ENCODE data around the gene PACSIN3.
A peak's percentile ranks its signal among the peaks of the same experiment; 100 is the strongest.

Gene PACSIN3

DNA sequence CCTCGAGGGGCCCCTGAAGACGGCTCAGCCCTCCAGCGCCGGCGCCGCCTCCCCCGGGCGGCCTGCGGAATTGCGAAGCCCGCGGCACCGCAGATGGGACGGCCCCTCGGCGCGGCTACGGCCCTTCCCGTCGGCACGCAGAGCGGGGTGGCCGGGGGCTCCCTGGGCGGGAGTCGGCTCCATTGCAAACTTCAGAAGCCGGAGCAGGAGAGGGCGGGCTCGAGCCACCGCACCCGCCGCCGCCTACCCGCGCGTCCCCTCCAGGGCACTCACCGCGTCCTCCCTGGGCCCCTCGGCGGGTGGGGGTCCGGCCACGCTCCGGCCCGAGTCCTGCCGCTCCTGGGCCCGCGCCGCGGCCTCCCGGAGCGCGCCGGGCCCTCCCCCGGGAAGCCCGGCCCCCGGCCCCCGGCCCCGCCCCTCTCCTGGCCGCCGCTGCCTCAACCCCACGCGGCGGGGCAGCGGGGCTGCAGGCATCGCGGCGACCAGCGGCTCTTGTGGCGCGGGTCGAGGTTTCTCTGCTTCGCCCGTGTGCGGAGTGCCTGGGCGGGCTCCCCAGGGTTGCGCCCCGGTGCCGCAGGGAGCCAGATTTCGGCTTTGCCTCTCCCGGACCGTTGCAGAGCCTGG, at the start of gene PACSIN3:
TSS of gene PACSIN3 (minus strand) at position 359 of the 624 bp plus-strand sequence. CDS start 3,707 bp downstream, outside the sequence.
- peak within 1 kb of the TSS; percentile 96 for H3K4me3 ChIP-seq (ENCODE audit: low read depth, low read length)
- H3K4me1 ChIP-seq (ENCODE audit: control insufficient read depth, insufficient read depth, low read length): peaks cover 18% of the 10 kb centered on the region
- H3K9ac ChIP-seq (ENCODE audit: low read depth, low read length): peak within 1 kb of the TSS; percentile 93
- no peaks in the 10 kb centered on the region for H3K9me3 ChIP-seq (ENCODE audit: control insufficient read depth, insufficient read depth, low read length)
- H3K36me3 ChIP-seq (ENCODE audit: control insufficient read depth, insufficient read depth, low read length): peaks cover 20% of the 10 kb centered on the region
- peak within 1 kb of the TSS; percentile 96 for H3K27ac ChIP-seq (ENCODE audit: low read depth, low read length)
- H3K27me3 ChIP-seq (ENCODE audit: control insufficient read depth, insufficient read depth, low read length): peaks cover 10% of the 10 kb centered on the region; the same call in 1 of the 2 replicates

- no peak overlapping the region for H3K4me3 ChIP-seq (ENCODE audit: low read depth, low read length)
- no peak overlapping the region for H3K27ac ChIP-seq (ENCODE audit: low read depth, low read length)
- no peaks in the 10 kb centered on the region for H3K9me3 ChIP-seq (ENCODE audit: control insufficient read depth, insufficient read depth, low read length)
- H3K27me3 ChIP-seq (ENCODE audit: control insufficient read depth, insufficient read depth, low read length): no peaks in the 10 kb centered on the region
- no peak overlapping the region for H3K9ac ChIP-seq (ENCODE audit: low read depth, low read length)
- H3K36me3 ChIP-seq (ENCODE audit: control insufficient read depth, insufficient read depth, low read length): peaks cover 61% of the 10 kb centered on the region
- no peaks in the 10 kb centered on the region for H3K4me1 ChIP-seq (ENCODE audit: control insufficient read depth, insufficient read depth, low read length)
Observed at GRCh38 chr11:47235163-47235562, 48.9 kb upstream of the PACSIN3 start.

GRCh38 chr11:47234669-47235100, 48.5 kb upstream of the PACSIN3 start:
- Histone ChIP-seq H3K27me3 (ENCODE audit: control insufficient read depth, insufficient read depth, low read length) (no peaks in the 10 kb centered on the region), H3K9ac (ENCODE audit: low read depth, low read length) (no peak overlapping the region), H3K9me3 (ENCODE audit: control insufficient read depth, insufficient read depth, low read length) (no peaks in the 10 kb centered on the region), H3K36me3 (ENCODE audit: control insufficient read depth, insufficient read depth, low read length) (peaks cover 60% of the 10 kb centered on the region), H3K4me1 (ENCODE audit: control insufficient read depth, insufficient read depth, low read length) (no peaks in the 10 kb centered on the region), H3K4me3 (ENCODE audit: low read depth, low read length) (no peak overlapping the region), H3K27ac (ENCODE audit: low read depth, low read length) (no peak overlapping the region)

GRCh38 chr11:47233989-47234668, 47.9 kb upstream of the PACSIN3 start:
- Histone ChIP-seq H3K4me1 (ENCODE audit: control insufficient read depth, insufficient read depth, low read length) (no peaks in the 10 kb centered on the region), H3K9ac (ENCODE audit: low read depth, low read length) (no peak overlapping the region), H3K36me3 (ENCODE audit: control insufficient read depth, insufficient read depth, low read length) (peaks cover 60% of the 10 kb centered on the region), H3K27me3 (ENCODE audit: control insufficient read depth, insufficient read depth, low read length) (no peaks in the 10 kb centered on the region), H3K4me3 (ENCODE audit: low read depth, low read length) (no peak overlapping the region), H3K9me3 (ENCODE audit: control insufficient read depth, insufficient read depth, low read length) (no peaks in the 10 kb centered on the region), H3K27ac (ENCODE audit: low read depth, low read length) (no peak overlapping the region)

- Histone ChIP-seq H3K27ac (ENCODE audit: low read depth, low read length) (no peak overlapping the region), H3K36me3 (ENCODE audit: control insufficient read depth, insufficient read depth, low read length) (peaks cover 54% of the 10 kb centered on the region)
Observed at GRCh38 chr11:47233051-47233450, 46.8 kb upstream of the PACSIN3 start.

GRCh38 chr11:47229161-47229560, 42.9 kb upstream of the PACSIN3 start:
- no peak overlapping the region for H3K4me3 ChIP-seq (ENCODE audit: low read depth, low read length)
- H3K9me3 ChIP-seq (ENCODE audit: control insufficient read depth, insufficient read depth, low read length): no peaks in the 10 kb centered on the region
- H3K36me3 ChIP-seq (ENCODE audit: control insufficient read depth, insufficient read depth, low read length): peaks cover 45% of the 10 kb centered on the region
- H3K9ac ChIP-seq (ENCODE audit: low read depth, low read length): no peak overlapping the region
- H3K27ac ChIP-seq (ENCODE audit: low read depth, low read length): no peak overlapping the region
- no peaks in the 10 kb centered on the region for H3K27me3 ChIP-seq (ENCODE audit: control insufficient read depth, insufficient read depth, low read length)
- H3K4me1 ChIP-seq (ENCODE audit: control insufficient read depth, insufficient read depth, low read length): no peaks in the 10 kb centered on the region

More at GRCh38 chr11:47233051-47233450, 46.8 kb upstream of the PACSIN3 start:
- Histone ChIP-seq H3K27me3 (ENCODE audit: control insufficient read depth, insufficient read depth, low read length) (no peaks in the 10 kb centered on the region), H3K4me1 (ENCODE audit: control insufficient read depth, insufficient read depth, low read length) (no peaks in the 10 kb centered on the region), H3K9me3 (ENCODE audit: control insufficient read depth, insufficient read depth, low read length) (no peaks in the 10 kb centered on the region), H3K9ac (ENCODE audit: low read depth, low read length) (no peak overlapping the region), H3K4me3 (ENCODE audit: low read depth, low read length) (no peak overlapping the region)

DNA sequence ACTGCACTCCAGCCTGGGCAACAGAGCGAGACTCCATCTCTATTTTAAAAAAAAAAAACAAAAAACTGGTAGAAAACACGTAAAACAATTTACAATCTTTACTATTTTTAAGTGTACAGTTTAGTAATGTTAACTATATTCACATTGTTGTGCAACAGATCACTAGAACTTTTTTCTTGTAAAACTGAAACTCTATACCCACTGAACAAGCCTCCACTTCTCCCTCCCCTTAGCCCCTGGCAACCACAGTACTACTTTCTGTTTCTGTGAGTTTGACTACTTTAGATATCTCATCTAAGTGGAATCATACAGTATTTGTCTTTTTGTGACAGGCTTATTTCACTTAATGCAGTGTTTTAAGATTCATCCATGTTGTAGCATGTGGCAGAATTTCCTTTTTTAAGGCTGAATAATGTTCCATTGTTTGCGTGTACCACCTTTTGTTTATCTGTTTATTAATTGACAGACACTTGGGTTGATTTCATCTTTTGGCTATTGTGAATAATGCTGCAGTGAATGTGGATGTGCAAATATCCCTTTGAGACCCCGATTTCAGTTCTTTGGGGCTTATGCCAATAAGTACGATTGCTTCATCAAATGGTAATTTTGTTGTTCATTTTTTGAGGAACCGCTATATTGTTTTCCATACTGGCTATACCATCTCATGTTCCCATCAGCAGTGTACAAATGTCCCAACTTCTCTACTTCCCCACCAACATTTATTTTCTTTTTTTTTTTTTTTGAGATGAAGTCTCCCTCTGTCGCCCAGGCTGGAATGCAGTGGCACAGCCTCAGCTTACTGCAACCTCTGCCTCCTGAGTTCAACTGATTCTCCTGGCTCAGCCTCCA, 39.5 kb upstream of the PACSIN3 start:
- Histone ChIP-seq H3K36me3 (ENCODE audit: control insufficient read depth, insufficient read depth, low read length) (peaks cover 58% of the 10 kb centered on the region), H3K4me3 (ENCODE audit: low read depth, low read length) (no peak overlapping the region), H3K27ac (ENCODE audit: low read depth, low read length) (no peak overlapping the region), H3K4me1 (ENCODE audit: control insufficient read depth, insufficient read depth, low read length) (no peaks in the 10 kb centered on the region), H3K9me3 (ENCODE audit: control insufficient read depth, insufficient read depth, low read length) (no peaks in the 10 kb centered on the region), H3K27me3 (ENCODE audit: control insufficient read depth, insufficient read depth, low read length) (no peaks in the 10 kb centered on the region), H3K9ac (ENCODE audit: low read depth, low read length) (no peak overlapping the region)

- no peak overlapping the region for H3K4me3 ChIP-seq (ENCODE audit: low read depth, low read length)
- H3K27me3 ChIP-seq (ENCODE audit: control insufficient read depth, insufficient read depth, low read length): no peaks in the 10 kb centered on the region
- H3K9ac ChIP-seq (ENCODE audit: low read depth, low read length): no peak overlapping the region
- H3K27ac ChIP-seq (ENCODE audit: low read depth, low read length): no peak overlapping the region
- H3K9me3 ChIP-seq (ENCODE audit: control insufficient read depth, insufficient read depth, low read length): no peaks in the 10 kb centered on the region
- peaks cover 59% of the 10 kb centered on the region for H3K36me3 ChIP-seq (ENCODE audit: control insufficient read depth, insufficient read depth, low read length)
- H3K4me1 ChIP-seq (ENCODE audit: control insufficient read depth, insufficient read depth, low read length): no peaks in the 10 kb centered on the region
Observed at GRCh38 chr11:47222696-47223095, 36.5 kb upstream of the PACSIN3 start.

GRCh38 chr11:47220401-47220821, 34.2 kb upstream of the PACSIN3 start:
- Histone ChIP-seq H3K27me3 (ENCODE audit: control insufficient read depth, insufficient read depth, low read length) (no peaks in the 10 kb centered on the region), H3K9ac (ENCODE audit: low read depth, low read length) (no peak overlapping the region), H3K27ac (ENCODE audit: low read depth, low read length) (no peak overlapping the region), H3K9me3 (ENCODE audit: control insufficient read depth, insufficient read depth, low read length) (no peaks in the 10 kb centered on the region), H3K4me1 (ENCODE audit: control insufficient read depth, insufficient read depth, low read length) (peaks cover 12% of the 10 kb centered on the region), H3K36me3 (ENCODE audit: control insufficient read depth, insufficient read depth, low read length) (peaks cover 40% of the 10 kb centered on the region), H3K4me3 (ENCODE audit: low read depth, low read length) (no peak overlapping the region)

DNA sequence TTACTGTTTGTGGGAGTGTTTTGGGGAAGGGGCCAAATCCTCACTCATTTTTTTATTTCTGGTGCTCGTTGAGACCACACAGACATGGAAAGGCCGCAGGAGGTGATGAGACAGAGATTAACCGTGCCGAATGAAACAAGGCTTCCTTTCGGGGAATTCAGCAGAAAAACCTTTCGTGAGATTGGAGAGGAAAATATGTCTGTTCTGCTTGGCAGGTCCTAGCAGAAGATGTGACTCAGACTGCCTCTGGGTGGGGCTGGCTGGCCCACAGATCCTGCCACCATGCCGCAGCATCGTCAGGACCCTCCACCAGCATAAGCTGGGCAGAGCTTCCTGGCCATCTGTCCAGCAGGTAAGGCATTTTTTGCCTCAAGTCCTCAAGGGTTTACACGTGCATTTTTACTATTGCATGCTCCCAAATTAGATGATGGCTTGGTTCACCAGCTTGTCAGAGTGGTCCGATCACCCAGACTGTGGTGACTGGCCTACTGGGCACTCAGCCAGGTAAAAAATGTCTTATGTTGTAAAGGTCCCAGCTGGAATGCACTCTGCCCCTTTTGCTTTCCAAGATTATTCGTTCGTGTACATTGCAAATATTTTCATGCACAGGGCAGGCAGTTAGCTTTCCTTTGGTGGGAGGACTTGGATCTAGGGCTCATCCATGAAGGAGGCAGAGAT, 30.0 kb upstream of the PACSIN3 start:
- no peaks in the 10 kb centered on the region for H3K27me3 ChIP-seq (ENCODE audit: control insufficient read depth, insufficient read depth, low read length)
- H3K27ac ChIP-seq (ENCODE audit: low read depth, low read length): no peak overlapping the region
- H3K4me1 ChIP-seq (ENCODE audit: control insufficient read depth, insufficient read depth, low read length): peaks cover 12% of the 10 kb centered on the region
- peak overlapping the region; percentile 65 for H3K4me3 ChIP-seq (ENCODE audit: low read depth, low read length)
- no peaks in the 10 kb centered on the region for H3K9me3 ChIP-seq (ENCODE audit: control insufficient read depth, insufficient read depth, low read length)
- 0 out of 2 replicates have a peak overlapping the region, but pooled peaks have one; percentile 96 for H3K9ac ChIP-seq (ENCODE audit: low read depth, low read length)
- peaks cover 17% of the 10 kb centered on the region for H3K36me3 ChIP-seq (ENCODE audit: control insufficient read depth, insufficient read depth, low read length)
